ENCODE data around the gene MAP7.
"Not testable (repeated sequence)": the region's sequence is repeated elsewhere in the genome, so short reads cannot be mapped to it uniquely, and the experiment has no call there.

The MAP7 gene

GRCh38 chr6:136435101-136435500 is 115.1 kb downstream of the MAP7 start:
- Histone ChIP-seq H3K9me2 (replicated peaks; ENCODE audit: control insufficient read depth, low read length) (no peaks in the 10 kb centered on the region), H3K27ac (ENCODE audit: low read depth, low read length) (no peak overlapping the region), H3K9me3 (ENCODE audit: control insufficient read depth, insufficient read depth, low read length) (no peaks in the 10 kb centered on the region), H3K79me2 (ENCODE audit: control insufficient read depth, low read length) (no peaks in the 10 kb centered on the region), H3K4me1 (ENCODE audit: control insufficient read depth, low read length) (no peaks in the 10 kb centered on the region), H3K27me3 (ENCODE audit: control insufficient read depth, low read length) (no peaks in the 10 kb centered on the region), H3K4me3 (ENCODE audit: low read length) (no peak overlapping the region), H3K36me3 (ENCODE audit: control insufficient read depth, low read length) (no peaks in the 10 kb centered on the region), H3F3A (ENCODE audit: control insufficient read depth, insufficient read depth) (no peaks in the 10 kb centered on the region), H4K20me1 (ENCODE audit: control insufficient read depth, insufficient read depth, low read depth, low read length) (no peaks in the 10 kb centered on the region), H3K4me2 (ENCODE audit: low read length) (no peak overlapping the region)
- TF ChIP-seq CTCF (IDR thresholded peaks at IDR 0.05; ENCODE audit: low read depth, low read length, poor library complexity, severe bottlenecking): no peak
- TF ChIP-seq EZH2phosphoT487 (IDR thresholded peaks at IDR 0.05; ENCODE audit: borderline replicate concordance, low read length): no peak

- not testable (repeated sequence) for H3K36me3 ChIP-seq (ENCODE audit: control insufficient read depth, low read length); H3K4me2 ChIP-seq (ENCODE audit: low read length); H3K9me2 ChIP-seq (replicated peaks; ENCODE audit: control insufficient read depth, low read length); H3K27ac ChIP-seq (ENCODE audit: low read depth, low read length); H3F3A ChIP-seq (ENCODE audit: control insufficient read depth, insufficient read depth); H3K27me3 ChIP-seq (ENCODE audit: control insufficient read depth, low read length); H4K20me1 ChIP-seq (ENCODE audit: control insufficient read depth, insufficient read depth, low read depth, low read length); H3K4me3 ChIP-seq (ENCODE audit: low read length); H3K4me1 ChIP-seq (ENCODE audit: control insufficient read depth, low read length); H3K9me3 ChIP-seq (ENCODE audit: control insufficient read depth, insufficient read depth, low read length); H3K79me2 ChIP-seq (ENCODE audit: control insufficient read depth, low read length)
Measured at GRCh38 chr6:136431306-136431705, 118.9 kb downstream of the MAP7 start.

- H3K4me1 ChIP-seq (ENCODE audit: control insufficient read depth, low read length): no peaks in the 10 kb centered on the region
- TF ChIP-seq EZH2phosphoT487 (IDR thresholded peaks at IDR 0.05; ENCODE audit: borderline replicate concordance, low read length) (no peak), CTCF (IDR thresholded peaks at IDR 0.05; ENCODE audit: low read depth, low read length, poor library complexity, severe bottlenecking) (no peak)
- no peak overlapping the region for H3K27ac ChIP-seq (ENCODE audit: low read depth, low read length)
Measured at GRCh38 chr6:136429264-136430065, 120.8 kb downstream of the MAP7 start.

GRCh38 chr6:136427378-136427717 is 122.9 kb downstream of the MAP7 start:
- no peak overlapping the region for H3K4me2 ChIP-seq (ENCODE audit: low read length)
- no peaks in the 10 kb centered on the region for H3K9me2 ChIP-seq (replicated peaks; ENCODE audit: control insufficient read depth, low read length)
- no peaks in the 10 kb centered on the region for H4K20me1 ChIP-seq (ENCODE audit: control insufficient read depth, insufficient read depth, low read depth, low read length)
- 0 out of 2 replicates have a peak, but pooled peaks cover 3% of the 10 kb centered on the region for H3K27me3 ChIP-seq (ENCODE audit: control insufficient read depth, low read length)
- no peak overlapping the region for H3K4me3 ChIP-seq (ENCODE audit: low read length)
- no peaks in the 10 kb centered on the region for H3K9me3 ChIP-seq (ENCODE audit: control insufficient read depth, insufficient read depth, low read length)
- no peak for TF ChIP-seq EZH2phosphoT487 (IDR thresholded peaks at IDR 0.05; ENCODE audit: borderline replicate concordance, low read length)
- H3K36me3 ChIP-seq (ENCODE audit: control insufficient read depth, low read length): no peaks in the 10 kb centered on the region
- no peaks in the 10 kb centered on the region for H3F3A ChIP-seq (ENCODE audit: control insufficient read depth, insufficient read depth)
- no peaks in the 10 kb centered on the region for H3K4me1 ChIP-seq (ENCODE audit: control insufficient read depth, low read length)
- no peak overlapping the region for H3K27ac ChIP-seq (ENCODE audit: low read depth, low read length)
- H3K79me2 ChIP-seq (ENCODE audit: control insufficient read depth, low read length): no peaks in the 10 kb centered on the region

More at GRCh38 chr6:136429264-136430065, 120.8 kb downstream of the MAP7 start:
- Histone ChIP-seq H3K4me3 (ENCODE audit: low read length) (no peak overlapping the region), H3K9me2 (replicated peaks; ENCODE audit: control insufficient read depth, low read length) (no peaks in the 10 kb centered on the region), H4K20me1 (ENCODE audit: control insufficient read depth, insufficient read depth, low read depth, low read length) (no peaks in the 10 kb centered on the region), H3K79me2 (ENCODE audit: control insufficient read depth, low read length) (no peaks in the 10 kb centered on the region), H3K27me3 (ENCODE audit: control insufficient read depth, low read length) (0 out of 2 replicates have a peak, but pooled peaks cover 3% of the 10 kb centered on the region), H3K9me3 (ENCODE audit: control insufficient read depth, insufficient read depth, low read length) (no peaks in the 10 kb centered on the region), H3F3A (ENCODE audit: control insufficient read depth, insufficient read depth) (no peaks in the 10 kb centered on the region), H3K36me3 (ENCODE audit: control insufficient read depth, low read length) (no peaks in the 10 kb centered on the region), H3K4me2 (ENCODE audit: low read length) (no peak overlapping the region)

All from DOHH2 (cell line).